GM19463 (cell line): ENCODE results near the gene LRMDA.

Experiments
- ATAC-seq: cut with Tn5 transposase; IDR thresholded peaks from one replicate; pipeline ENCODE4 v1.9.1; 2021; ENCODE audit warnings: mild to moderate bottlenecking, moderate library complexity; ENCODE audit not compliant: unreplicated experiment

LRMDA gene

DNA sequence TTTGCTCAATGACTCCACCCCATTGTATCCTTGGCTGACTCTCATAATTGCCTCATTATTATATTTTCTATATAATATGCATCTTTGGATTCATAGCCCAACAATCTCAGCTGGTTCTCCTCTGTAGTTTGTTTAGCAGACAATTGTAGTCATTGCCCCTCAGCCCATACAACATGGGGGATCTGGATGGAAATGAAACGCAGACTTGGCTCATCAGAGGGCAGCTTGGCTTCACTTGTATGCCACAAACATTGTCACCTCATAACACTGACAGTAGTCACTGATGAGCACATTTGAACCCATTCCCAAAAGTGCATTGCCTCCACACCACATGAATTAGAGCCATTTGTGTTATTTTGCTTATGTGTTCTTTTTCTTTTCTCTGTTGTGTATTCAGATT lies 963.8 kb downstream of the LRMDA start:
- ATAC-seq: no peak

DNA sequence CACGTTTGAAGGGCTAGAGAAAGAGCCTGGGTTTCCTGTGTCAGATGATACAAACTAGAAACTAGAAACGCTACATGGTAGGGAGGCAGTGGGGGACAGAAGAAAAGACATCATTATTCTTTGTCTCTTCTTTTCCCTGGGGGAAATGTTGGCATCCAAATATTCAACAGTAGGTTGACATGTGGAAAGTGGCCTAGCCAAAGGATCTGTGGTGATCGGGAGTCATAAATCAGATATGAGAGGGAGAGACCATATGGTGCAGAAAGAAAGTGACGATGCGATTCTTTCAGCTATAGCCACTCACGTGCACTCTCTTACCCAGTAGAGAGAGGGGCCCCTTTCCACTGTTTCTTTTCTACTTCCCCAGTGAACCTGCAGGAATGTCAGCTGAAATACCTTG lies 964.7 kb downstream of the LRMDA start:
- no peak for ATAC-seq

DNA sequence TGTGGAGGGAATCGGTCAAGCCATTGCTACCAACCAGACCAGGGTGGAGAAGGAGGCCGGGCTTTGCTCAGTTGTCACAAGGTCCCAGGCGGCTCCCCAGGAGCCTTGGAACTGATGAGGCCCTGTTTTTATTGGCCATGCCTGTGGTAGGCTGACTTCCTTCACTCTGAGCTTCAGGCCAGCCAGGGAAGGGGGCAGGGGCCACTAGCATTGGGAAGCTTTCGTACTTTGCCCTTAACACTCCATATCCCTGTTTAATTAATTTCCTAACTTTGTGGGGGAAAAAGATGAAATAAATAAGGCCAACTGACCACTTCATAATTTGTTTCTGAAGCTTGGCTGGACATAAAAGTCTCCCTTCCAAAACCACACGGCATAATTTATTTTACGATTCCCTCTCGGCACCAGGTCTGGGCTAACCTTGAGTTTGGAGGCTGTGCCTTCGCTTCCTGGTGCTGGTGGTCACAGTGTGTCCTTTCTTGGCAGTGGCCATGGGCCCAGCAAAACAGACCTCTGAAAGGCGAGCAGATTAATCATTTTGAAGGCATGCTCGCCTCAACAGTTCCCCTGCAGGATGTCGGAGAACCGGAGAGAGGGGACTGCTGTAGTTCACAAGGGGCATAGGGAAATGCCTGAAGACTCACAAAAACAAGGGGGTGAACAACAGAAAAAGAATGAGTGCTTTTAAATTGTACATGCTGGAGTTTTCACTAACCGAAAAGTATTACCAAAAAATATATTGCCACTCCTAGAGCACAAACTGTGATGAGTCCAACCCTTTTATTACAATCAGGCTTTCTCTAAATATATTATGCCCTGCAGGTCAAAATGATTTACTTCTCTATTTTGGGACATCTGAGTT lies 966.0 kb downstream of the LRMDA start:
- ATAC-seq: no peak

DNA sequence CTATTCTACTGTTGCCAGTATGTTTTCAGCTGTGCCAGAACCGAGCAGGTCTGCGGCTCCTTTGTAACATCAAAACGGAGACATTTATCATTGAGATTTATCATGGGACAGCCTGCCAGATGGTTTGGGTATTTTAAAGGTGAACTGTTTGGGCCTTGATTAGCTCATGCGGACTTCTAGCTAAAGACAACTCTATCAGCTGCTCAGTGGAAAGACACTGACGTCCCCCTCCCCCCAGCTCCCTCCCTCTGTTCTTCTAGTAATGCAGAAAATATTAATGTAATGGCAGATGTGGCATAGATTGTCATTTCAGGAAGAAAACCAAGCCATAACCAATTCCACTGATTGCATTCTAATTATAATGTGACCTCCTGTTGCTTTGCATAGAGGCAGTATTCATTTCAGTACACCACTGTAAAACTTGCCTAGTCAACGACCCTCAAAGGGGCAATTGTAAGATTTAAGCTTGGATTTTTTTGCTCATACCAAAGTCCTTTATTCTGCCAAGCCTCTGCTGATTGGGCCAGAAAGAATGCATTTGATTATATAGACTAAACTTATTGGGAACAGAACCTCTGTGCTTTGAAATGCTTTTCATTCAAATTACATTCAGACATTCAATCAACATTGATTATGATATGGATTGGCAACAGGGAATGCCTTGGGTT lies 966.8 kb downstream of the LRMDA start:
- ATAC-seq: no peak

DNA sequence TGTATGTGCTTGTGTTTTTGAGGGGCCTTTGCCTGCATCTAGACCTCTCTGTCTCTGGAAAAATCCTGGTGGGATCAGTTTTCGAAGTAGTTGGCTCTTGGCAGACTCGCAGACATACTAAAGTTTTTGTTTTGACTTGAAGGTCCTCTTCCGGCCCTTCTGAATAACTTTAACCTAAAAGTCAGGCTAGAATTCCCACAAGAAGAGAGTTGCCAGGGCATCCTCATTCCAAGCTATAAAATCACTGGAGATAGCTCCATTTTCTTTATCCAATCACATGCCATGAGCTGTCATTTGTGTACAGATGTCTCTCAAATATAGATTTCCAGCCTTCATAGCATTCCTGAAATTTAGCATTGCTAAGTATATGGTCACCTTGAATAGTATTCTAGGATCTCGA lies 967.8 kb downstream of the LRMDA start:
- ATAC-seq: no peak

DNA sequence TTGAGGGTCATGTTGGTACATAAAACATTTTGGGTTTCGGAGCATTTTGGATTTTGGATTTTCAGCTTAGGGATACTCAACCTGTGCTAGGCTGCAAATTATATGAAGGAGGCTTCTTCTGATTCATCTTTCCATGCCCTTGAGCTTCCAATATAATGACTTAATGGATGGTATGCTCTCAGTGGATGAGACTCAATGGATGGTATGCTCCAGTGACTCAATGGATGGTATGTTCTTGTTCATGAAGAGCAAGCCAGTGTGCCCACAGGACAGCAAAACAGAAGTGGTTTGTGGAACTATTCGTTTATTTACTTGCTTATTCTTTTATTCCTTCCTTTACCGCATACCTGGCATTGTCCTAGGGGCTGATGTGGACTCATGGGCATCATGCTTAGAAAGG lies 969.6 kb downstream of the LRMDA start:
- ATAC-seq: no peak

DNA sequence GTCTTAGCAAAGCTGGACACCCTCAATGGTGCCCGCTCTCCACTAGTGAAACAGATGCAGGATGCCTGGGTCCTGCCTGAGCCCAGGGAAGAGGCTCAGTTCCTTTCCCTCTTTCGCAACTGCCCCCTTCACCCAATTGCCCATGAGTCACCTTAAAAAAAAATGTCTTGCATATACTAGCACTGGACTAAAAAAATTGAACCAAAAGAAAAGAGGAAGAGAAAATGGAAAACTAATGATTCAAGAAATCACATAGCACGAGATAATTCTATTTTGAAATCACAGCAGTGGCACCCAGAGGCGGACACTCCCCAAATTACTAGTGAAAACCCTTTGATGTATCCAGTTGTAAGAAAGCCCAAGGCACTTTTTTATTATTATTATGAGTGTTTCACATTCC lies 972.5 kb downstream of the LRMDA start:
- no peak for ATAC-seq

DNA sequence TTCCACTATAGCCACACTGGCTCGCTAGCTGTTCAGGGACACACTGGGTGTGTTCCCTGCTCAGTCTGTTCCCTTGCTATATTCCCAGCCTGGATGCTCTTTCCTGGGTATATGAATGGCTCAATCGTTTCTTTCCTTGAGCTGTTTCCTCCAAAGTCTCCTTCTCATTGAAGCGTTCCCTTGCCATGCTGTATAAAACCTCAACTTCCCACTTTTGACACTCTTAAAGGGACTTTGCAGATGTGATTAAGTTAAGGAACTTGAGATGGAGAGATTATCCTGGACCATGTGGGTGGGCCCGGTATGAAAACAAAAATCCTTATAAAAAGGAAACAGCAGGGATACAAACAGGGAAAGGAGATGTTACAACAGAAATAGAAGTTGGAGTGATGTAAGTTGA lies 973.1 kb downstream of the LRMDA start:
- no peak for ATAC-seq

DNA sequence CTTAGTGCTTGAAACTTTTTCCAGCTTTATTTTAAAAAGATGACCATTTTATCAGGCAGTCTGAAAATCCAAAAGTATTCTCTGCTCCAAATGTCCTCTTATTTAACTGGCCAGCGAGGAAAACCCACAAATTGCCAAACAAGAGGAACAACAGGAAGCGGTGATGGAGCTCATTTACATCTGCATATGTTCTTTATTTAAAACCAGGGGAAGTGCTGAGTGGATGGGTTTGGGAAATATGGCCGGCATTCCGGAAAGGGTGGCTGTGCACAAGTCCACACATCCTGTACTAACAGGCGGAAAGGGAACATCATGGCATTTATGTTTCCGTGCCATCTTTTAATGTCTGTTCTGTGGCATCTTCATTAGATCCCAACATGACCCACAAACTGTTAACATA lies 974.5 kb downstream of the LRMDA start:
- no peak for ATAC-seq

DNA sequence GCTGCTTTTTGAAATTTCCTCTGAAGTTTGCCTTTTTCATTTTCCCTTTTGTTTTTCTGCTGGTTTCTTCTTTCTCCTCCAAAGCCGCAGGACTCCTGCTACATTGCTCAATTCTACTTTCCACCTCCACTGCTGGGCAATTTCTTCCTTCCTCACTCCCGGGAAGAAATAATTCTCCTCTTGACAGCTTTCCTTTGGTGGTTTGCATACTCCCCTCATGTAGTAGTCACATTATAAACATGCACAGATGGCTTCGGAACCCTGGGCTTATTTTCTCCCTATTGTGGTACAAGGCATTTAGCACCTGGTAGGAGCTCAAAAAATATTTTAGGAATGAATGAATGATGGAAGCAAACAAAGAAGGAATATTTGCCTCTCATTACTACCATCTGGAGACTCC lies 977.2 kb downstream of the LRMDA start:
- ATAC-seq: no peak

DNA sequence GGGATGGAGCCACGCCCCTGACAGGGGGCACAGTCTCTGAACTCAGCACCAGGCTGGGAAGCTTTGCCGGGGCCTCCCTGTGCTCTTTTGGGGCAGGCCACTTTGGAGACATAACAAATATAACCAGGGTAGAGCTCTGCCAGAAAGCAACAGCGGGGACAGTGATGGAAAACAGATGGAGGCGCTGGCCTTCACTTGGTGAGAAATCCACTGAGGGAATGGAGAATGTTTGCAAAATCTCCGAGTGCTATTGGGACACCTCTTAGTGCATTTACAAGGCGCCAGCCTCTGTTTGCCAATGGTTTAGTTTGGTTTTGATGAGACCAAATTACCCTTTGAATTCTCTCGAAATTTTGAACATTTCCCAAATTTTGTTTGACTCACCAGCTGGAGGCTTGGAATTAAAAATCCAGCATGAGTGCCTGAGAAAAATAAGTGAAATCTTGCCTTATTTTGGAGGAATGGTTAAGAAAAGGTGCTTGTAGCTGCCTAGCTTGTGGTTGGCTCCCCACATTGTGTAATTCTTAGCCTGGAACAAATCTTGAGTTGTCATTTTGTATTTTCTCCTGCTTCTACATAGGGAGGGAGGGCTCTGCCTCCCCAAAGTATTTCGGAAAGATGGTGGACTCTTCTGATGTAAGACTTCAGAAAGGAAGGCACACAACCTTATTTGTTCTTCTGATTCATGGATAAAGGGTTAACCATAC lies 980.5 kb downstream of the LRMDA start:
- no peak for ATAC-seq

DNA sequence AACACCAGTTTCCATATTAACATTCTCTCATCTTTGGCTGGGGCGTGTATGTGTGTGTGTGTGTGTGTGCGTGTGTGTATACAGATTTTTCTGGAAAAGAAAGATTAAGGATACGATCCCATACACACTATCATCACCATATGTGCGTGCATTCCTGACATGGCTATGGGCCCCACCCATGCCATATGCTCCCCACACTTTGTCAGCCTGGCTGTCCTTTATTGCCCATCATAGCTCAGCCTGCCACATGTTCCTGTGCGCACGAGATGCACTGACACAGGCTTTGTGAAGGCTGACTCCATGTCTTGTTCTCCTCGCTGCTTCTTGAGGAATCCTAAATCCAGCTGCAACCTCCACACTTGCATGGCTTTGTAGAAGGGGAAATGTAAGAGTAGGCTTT lies 984.1 kb downstream of the LRMDA start:
- no peak for ATAC-seq

DNA sequence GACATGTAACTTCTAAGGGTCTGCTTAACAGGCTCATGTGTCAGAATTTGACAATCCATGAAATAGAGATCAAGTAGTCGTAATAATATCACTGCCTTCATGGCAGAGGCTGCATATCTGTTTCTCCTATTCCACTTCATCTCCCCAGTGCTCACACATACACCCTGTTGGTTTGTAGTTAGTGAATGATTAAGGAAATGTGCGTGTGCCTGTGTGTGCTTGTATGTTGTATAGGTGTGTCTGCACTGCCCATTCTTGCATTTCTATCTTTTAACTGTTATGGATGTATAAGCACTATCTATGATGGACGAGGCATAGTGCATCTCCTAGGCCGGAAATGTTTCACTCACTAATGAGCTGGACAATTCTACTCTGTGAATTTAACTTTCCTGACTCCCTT lies 985.2 kb downstream of the LRMDA start:
- ATAC-seq: no peak

DNA sequence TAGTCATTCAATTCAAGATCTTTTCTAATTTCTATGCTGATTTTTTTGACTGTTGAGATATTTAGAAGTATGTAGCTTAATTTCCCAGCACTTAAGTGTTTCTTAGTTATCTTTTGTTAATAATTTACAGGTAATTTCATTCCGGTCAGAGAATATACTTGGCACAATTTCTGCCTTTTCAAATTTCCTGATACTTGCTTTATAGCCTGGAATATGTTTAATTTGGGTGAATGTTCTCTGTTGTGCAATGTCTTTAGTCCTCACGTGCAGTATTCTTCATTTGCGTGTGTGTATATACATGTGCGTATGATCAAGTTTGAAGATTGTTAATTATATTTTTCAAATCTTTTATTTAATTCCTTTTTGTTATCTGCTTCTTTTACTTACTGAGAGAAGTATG lies 989.3 kb downstream of the LRMDA start:
- no peak for ATAC-seq

DNA sequence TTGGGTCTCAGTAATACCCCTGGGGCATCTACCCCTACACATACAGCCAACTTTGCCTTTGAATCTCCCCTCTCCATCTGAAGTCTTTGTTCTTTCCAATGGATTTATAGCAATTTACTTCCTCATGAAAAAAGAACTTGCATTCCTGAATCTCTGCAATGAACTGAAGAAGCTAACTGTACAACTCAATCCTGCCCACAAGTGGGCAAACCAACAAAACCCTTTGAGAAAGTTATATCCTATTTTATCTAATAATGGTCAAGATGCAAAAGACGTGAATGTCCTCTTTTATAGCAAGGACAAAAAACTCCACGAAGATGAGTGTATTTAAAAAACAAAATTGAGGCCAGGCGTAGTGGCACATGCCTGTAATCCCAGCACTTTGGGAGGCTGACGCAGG lies 991.3 kb downstream of the LRMDA start:
- no peak for ATAC-seq

DNA sequence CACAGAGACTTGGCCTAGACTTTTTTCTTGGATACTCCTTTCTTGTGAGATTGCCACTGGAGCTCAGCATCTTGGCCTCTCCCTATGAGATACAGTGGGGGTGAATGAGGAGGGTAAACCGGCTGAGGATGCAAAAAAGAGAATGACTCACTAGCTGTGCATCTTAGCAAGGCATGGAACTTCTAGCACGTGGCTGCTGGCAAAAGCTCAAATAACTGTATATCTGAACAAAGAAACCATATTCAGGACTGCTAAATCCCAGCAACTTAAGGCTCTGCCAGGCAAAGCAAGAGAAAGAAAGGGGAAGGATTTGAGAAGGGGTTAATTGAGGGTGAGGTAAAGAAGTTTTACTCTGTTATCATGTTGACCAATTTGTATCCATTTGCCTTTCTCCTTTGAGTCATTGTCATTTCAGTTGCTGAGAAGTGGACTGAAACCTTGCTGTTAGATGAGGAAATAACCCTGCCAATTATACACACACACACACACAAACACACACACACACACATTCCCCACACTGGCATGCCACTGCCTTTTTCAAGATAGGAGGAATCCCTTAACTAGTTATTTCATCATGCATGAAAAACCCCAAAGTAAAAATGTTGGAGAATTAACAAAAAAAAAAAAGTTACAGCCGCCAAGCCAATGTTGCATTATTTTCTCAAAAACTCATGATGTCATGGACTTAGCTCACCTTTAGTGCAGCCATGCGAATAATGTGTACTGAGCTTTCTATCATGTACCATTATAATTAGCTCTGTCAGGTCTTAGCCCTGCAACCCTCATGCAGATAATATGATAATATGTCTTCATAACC lies 997.3 kb downstream of the LRMDA start:
- no peak for ATAC-seq

DNA sequence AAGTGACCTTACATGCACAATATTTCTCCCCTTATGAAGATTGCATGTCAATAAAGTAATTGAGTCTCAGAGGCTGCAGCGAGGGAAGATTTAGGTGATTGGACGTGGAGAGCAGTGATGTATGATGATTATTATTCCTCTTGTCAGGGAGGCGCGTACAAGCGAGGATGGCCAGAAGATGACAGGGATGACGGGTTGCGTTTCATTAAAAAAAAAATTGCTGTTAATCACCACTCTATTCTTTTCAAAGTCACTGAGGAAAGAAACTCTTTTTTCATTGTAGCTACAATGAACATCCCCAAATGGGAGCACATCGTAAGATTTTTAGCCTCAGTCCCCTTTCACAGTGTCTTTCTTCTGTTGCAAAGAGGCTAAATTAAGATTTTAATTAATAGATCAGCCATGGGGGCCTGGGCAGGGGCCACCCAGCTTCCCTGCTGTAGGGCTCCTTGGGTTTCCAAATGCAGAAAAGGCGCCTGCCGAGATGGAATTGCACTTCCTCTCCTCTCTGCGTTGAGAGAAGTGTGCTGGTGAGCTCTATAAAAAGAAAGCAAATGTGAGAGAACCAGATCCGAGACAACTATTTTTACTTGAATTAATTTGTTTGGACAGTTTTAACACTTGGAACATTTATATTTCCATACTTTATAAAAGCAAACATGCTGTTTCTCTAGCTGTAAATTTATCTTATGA lies 998.1 kb downstream of the LRMDA start:
- ATAC-seq: no peak

DNA sequence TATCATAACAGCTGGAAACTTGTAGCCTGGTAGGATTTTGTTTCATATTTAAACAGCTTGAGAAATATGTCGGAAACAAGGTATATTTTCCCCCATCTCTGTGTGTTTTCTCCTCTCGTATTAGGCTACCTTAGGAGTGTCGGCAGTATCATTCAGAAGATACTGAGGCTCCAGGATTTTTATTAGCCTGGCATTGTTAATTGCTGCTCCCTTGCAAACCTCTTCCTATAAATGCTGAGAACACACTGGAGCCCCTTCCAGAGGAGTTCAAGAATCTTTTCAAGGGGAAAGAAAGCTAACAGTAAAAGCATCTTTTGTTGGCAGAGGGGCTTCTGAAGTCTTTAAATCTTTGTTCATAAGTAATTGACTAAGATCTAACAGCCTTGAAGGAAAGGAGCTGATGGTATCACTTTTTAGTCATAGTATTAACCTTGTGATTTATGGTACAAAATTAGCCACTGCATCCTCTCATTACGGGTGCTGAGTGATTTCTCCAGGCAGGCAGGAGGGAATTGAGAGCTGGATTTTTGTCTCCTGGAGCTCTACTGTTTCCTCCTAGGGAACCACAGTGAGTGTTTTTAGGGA lies 998.7 kb downstream of the LRMDA start:
- ATAC-seq: no peak

DNA sequence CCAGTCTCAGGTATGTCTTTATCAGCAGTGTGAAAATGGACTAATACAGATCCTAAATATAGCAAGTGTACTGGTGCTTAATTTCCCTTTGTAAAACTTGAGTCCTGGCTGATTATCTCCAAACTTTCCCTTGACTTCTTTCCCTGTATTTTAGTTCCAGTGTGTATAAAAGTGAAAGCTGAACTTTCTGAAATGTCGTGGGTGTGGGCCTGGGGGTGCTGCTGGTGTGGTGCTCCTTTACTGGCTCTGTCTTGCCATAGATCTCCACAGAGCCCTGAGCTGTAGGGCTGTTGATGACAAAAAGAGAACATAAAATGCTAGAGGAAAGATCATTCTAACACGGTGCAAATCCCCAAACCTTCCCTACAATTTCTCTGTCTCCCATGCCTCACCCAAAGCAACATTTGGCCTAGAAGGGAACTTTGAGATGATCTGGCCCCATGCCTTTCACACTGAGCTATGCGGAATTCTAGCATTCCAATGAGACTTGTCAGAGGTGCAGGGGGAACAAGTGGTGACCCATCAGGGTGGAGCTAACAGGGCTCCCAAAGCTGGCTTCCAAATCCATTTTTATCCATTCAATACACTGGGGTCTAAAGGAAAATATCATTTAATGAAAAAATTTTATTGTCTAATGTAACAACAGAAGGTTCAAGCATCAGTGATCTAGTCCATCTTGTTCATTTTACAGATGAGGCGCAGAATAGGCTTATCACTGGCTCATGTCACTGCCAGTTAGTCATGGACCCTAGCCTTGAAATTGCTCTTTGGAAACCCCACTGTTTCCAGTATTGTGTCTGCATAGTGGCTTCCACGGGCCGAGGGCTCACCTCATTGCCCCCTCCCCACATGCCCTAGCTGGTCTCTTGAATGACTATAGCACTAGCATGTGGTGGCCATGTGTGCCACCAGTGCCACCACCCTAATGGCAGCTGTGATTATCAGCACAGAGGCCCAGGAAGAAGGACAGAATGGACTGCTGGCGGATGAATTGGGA lies 1000.9 kb downstream of the LRMDA start:
- ATAC-seq: no peak
